NCI-H69 (cell line): Measurements from ENCODE around the gene TMEM266.

ENCODE experiments used
- DNase-seq: peaks from one replicate; lab custom pipeline; 2025; lab: John Stamatoyannopoulos, UW

Gene TMEM266

DNA sequence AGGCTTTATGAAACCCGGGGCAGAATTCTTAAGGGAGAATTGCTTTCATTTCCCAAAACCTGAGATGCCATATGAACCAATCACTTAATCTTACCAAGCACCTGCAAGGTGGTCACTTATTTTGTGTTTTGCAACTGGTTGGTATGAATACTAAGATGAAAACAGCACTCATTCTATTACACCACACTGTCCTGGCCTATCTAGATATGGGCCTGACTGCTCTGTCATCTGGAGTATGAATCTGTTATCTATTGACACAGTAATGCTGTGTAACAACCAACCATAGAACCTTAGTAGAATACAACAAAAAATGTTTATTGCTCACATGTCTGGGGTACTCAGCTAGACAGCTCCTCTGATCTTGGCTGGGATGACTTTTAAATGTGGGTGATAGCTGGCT is 74.8 kb downstream of the TMEM266 start:
- DNase-seq: no peak

- no peak for DNase-seq
Measured at GRCh38 chr15:76135516-76135915, 75.7 kb downstream of the TMEM266 start.

DNA sequence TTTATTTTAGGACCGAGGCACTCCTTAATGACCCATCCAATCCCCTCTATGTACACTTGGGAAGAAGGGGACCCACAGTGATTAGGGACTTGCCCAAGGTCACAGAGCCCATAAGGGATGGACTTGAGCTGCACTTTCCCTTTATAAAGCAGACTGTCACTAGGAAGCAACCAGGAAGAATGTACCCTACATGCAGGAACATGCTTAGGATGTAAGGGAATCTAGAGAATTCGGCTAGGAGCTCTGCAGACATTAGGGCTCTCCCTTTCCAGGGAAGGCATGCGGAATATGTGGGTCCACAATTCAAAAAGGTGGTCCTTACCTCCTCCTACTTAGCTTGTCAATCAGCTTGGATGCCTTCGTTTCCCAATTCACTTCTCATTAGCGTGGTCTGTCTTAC is 78.7 kb downstream of the TMEM266 start:
- DNase-seq: no peak

- peak; percentile 73 for DNase-seq
Measured at GRCh38 chr15:76139368-76140073, 79.7 kb downstream of the TMEM266 start.

DNA sequence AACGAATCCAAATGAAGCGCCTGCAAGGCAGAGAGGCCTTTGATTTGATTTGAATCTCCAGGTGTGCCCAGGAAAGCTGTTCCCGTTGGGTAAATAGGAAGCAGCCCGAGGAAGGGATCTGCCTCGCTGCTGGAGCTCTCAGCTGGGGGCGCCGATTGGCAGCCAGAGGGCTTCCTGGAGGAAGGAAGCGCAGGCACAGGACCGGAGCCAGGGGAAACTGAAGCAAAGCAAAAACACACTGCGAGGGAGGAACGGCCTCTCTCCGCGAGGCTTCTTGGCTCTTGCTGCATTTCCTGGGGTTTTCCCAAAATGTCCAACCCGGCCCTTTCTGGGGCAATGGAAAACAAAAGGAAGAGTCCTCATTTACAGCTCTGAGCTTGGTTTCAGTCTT is 80.3 kb downstream of the TMEM266 start:
- DNase-seq: peak; percentile 73

- no peak for DNase-seq
Measured at GRCh38 chr15:76146812-76147211, 87.0 kb downstream of the TMEM266 start.

GRCh38 chr15:76147906-76148570 is 88.3 kb downstream of the TMEM266 start:
- peak; percentile 56 for DNase-seq

GRCh38 chr15:76149291-76149915 is 89.6 kb downstream of the TMEM266 start:
- no peak for DNase-seq

- DNase-seq: peak; percentile 33
Measured at GRCh38 chr15:76150513-76150912, 90.7 kb downstream of the TMEM266 start.

- DNase-seq: peak; percentile 85
Measured at GRCh38 chr15:76150971-76151598, 91.3 kb downstream of the TMEM266 start.

- DNase-seq: no peak
Measured at GRCh38 chr15:76151599-76151974, 91.8 kb downstream of the TMEM266 start.

DNA sequence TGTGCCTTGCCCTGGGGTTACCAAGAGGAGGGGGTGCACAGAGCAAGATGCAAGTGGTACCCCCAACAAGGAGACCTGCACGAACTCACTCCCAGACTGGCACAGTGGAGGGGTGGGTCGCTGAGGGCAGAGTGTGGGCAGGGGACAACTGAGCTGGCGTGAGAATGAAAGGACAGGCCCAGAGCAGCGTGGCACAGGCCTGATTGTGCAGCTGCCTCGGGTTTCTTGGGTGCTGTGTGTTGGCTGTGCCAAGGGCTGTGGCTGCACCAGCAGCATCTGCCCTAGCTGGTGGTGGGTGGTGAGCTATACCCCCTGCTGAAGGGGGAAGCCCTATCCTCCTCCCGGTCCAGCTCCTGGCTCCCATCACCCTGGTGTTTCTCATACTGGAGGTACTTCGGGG is 92.4 kb downstream of the TMEM266 start:
- no peak for DNase-seq

DNA sequence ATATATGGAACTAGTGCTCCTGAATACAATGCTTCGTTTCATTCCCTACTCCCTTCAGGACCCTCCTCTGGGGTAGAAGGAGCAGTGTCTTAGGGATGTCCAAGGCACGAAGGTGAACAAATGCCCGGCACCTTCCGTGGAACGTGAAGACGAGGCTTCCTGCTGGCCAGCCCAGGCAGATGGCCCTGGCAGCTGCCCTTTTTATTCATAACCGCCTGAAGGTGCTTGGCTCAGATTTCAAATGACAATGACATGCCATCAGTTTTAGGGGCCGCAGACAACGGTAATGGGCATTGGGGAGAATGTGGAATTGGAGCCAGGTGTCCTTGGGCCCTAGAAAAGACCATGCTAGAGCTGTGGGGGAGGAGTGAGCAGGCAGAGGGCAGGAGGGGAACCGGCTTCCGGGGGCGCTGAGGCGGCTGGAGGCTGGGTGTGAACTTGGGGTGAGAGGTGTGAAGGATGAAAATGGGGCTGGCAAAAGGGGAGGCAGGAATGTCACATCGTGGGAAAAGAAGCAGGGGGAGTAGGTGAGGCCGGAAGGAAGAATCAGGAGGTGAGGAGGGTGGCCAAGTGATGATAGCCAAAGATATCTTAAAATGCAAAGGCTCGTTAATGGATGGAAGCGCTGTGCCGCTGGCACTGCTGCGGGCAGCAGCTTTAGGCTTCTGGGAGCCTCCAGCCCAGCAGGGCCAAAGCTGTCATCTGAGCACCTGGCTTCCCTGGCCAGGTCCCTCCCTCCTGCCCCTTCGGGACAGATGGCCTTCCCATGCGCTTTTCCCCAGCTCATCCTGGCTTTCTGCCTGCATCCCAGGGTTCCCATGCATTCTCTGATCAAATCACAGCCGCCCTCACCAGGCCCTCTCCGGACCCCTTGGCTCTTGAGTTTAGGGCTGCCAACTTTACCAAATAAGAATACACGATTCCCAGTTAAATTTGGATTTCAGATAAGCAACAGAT is 93.7 kb downstream of the TMEM266 start:
- peak; percentile 10 for DNase-seq

GRCh38 chr15:76155731-76156130 is 95.9 kb downstream of the TMEM266 start:
- no peak for DNase-seq

GRCh38 chr15:76158226-76158625 is 98.4 kb downstream of the TMEM266 start:
- DNase-seq: no peak

DNA sequence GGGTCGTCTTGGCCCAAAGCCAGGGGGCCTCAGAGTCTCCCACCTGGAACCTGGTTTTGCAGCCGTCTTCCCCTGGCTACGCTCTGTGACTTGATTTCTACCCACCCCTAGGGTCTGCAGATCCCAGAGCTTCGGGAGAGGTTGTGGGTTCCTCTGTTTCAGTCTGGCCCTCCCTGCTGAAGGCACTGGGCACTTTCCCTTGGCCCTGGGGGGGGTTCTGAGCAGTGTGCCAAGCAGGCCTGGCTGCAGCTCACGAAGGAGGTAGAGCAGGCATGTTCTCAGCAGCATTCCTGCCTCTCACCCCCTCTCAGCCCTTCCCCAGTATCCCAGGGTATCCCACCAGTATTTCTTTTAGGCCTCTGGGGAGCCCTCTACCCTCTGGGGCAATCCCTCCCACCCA is 99.0 kb downstream of the TMEM266 start:
- no peak for DNase-seq

- DNase-seq: no peak
Measured at GRCh38 chr15:76159282-76159681, 99.5 kb downstream of the TMEM266 start.

- DNase-seq: no peak
Measured at GRCh38 chr15:76160426-76161152, 100.8 kb downstream of the TMEM266 start.

DNA sequence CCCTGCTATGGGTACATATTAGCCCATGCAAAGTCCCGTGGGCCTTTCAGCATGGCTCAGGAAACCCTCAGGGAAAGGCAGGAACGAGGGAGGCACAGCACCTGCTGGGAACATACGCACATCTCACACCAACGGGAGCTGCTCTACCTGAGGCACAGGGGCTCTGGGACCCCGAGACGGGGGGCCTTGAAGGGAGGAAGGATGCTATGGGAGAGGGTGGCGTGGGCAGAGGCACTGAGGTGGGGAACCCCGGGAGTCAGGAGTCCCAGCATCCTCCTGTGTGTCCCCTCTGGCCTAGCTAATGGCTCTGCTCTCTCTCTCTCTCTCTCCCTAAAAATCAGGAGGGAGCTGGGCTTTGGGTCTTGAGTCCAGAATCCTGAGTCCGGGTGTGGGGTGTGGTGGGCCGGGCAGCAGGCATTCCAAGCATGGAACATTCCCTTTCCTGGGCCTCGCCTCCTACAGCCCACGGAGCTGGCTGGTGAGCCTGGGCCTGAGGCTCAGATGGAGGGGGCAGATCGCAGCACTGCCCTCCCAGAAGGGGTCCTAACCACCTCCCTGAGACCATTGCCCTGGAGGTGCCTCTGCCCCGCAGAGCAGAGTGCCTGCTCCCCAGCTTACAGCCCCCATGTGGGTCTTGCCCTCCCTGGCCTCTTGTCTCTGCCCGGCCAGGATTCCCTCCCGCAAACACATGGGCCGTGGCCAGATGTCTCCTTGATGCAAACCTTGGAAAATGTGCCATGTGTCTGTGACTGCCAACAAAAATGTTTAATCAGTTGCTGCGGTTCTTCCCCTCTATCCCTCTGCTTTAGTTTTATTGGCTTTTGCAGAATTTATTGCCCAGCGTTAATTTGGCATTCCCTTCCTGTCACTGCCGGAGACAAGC is 101.6 kb downstream of the TMEM266 start:
- no peak for DNase-seq

- no peak for DNase-seq
Measured at GRCh38 chr15:76162036-76162398, 102.2 kb downstream of the TMEM266 start.
